Kidney (tissue), 22 donors: Measurements from ENCODE around the gene CHODL. TPM values are rescaled to one million over a fixed set of nuclear protein-coding genes. Genes with fewer than 3 reads are reported as not detected.

Source experiments
- DNase-seq, 5 donors: peaks; one replicate each; pipeline ENCODE4 v3.0.0-alpha.2; 2013 to 2020
- FAIRE-seq: peaks from 2 replicates; lab custom pipeline; 2012; peaks lifted over from hg19 to GRCh38; lab: Jason Lieb, UNC
- H3K27ac ChIP-seq, 2 donors: one replicate each; pipeline ENCODE4 v1.7.0; 2013; ENCODE audit warnings: low read depth in 2 of 2, low read length in 2 of 2, inconsistent platforms in 1 of 2
- H3K27me3 ChIP-seq: one replicate; pipeline ENCODE4 v1.7.1; 2013; ENCODE audit warnings: low read length, inconsistent platforms; ENCODE audit not compliant: control insufficient read depth, insufficient read depth
- H3K36me3 ChIP-seq, 3 donors: one replicate each; pipeline versions ENCODE4 v1.7.0 to v1.7.1; 2013; ENCODE audit warnings: low read length in 3 of 3, control low read depth in 1 of 3, inconsistent platforms in 1 of 3; ENCODE audit not compliant: insufficient read depth in 3 of 3, control insufficient read depth in 2 of 3
- H3K4me1 ChIP-seq, 3 donors: one replicate each; pipeline versions ENCODE4 v1.7.0 to v1.7.1; 2013; ENCODE audit warnings: low read length in 3 of 3, inconsistent platforms in 1 of 3, low read depth in 1 of 3; ENCODE audit not compliant: control insufficient read depth in 2 of 3, insufficient read depth in 2 of 3
- H3K4me3 ChIP-seq, 3 donors: one replicate each; pipeline versions ENCODE4 v1.7.0 to v1.8.1; 2013; ENCODE audit warnings: low read length in 3 of 3, control low read depth in 1 of 3, inconsistent platforms in 1 of 3
- H3K9ac ChIP-seq, 3 donors: one replicate each; pipeline versions ENCODE4 v1.7.0 to v1.7.1; 2013; ENCODE audit warnings: low read length in 3 of 3, control low read depth in 1 of 3, inconsistent platforms in 1 of 3
- H3K9me3 ChIP-seq, 3 donors: one replicate each; pipeline versions ENCODE4 v1.7.0 to v1.7.1; 2013; ENCODE audit warnings: low read length in 3 of 3, control low read depth in 1 of 3, inconsistent platforms in 1 of 3; ENCODE audit not compliant: control insufficient read depth in 2 of 3, insufficient read depth in 1 of 3
- intact Hi-C: fragments of 100-400 bp; cut with DNase I; formaldehyde crosslinking; loops from one replicate; pipeline ENCODE4 v1.11.1; 2022
- long read RNA-seq, 10 donors: library from polyadenylated mRNA in 1 of 10; unstranded in 1 of 10; transcript quantifications; one replicate each; pipeline ENCODE4 v2.0.0 and lab custom pipeline, GENCODE V29; 2021 to 2026
- polyA plus RNA-seq: library from polyadenylated mRNA; stranded (reverse); fragments of 350-450 nt; fragmentation: Illumina TruSeq; extraction: RNeasy Lipid Tissue Mini Kit (QIAGEN cat#74804); gene quantifications from one replicate; pipeline ENCODE4 v1.2.3, GENCODE V29; 2014; ENCODE audit warnings: low read depth, low replicate concordance; ENCODE audit not compliant: insufficient read depth
- total RNA-seq: library from RNA; stranded (reverse); fragmentation: NEBNext Ultra II Directional; extraction: Animal tissue kit (Norgen Biotek cat#: 25700); gene quantifications from one replicate; pipeline ENCODE4 v1.2.1, GENCODE V29; 2021
- TF ChIP-seq, protein P1 (sequence below): IDR thresholded peaks from 3 replicates; pipeline ENCODE4 v1.5.1; 2012; ENCODE audit warnings: mild to moderate bottlenecking, moderate library complexity, borderline replicate concordance; ENCODE audit not compliant: insufficient read depth; ENCODE audit errors: extremely low read depth
- donor health status: control.
- donor health status: control.
- donor health status: control.
- donor health status: control.
- donor health status: control.
- donor health status: DM: yes; HTN: yes; CAD: no.
- donor health status: Normal renal cell carcinoma (clear cell type).

Gene CHODL
- 2.0 TPM for total RNA-seq
- 1.8 TPM for polyA plus RNA-seq
- long read RNA-seq, donor 1, transcript CHODL-201 (6 exons, 2,548 nt), result major isoform, 12 of 12 reads
- long read RNA-seq, donor 1, partial matches to known transcripts, result 0 of 12 reads
- long read RNA-seq, donor 1, other reads (novel, unspliced or antisense), result 0 of 12 reads
- long read RNA-seq, donor 2, transcript CHODL-201 (6 exons, 2,548 nt), result major isoform, 13 of 13 reads
- long read RNA-seq, donor 2, partial matches to known transcripts, result 0 of 13 reads
- long read RNA-seq, donor 2, other reads (novel, unspliced or antisense), result 0 of 13 reads
- long read RNA-seq, donor 3, transcript CHODL-201 (6 exons, 2,548 nt), result major isoform, 27 of 27 reads
- long read RNA-seq, donor 3, partial matches to known transcripts, result 0 of 27 reads
- long read RNA-seq, donor 3, other reads (novel, unspliced or antisense), result 0 of 27 reads
- long read RNA-seq, donor 4, transcript CHODL-201 (6 exons, 2,548 nt), result major isoform, 17 of 17 reads
- long read RNA-seq, donor 4, partial matches to known transcripts, result 0 of 17 reads
- long read RNA-seq, donor 4, other reads (novel, unspliced or antisense), result 0 of 17 reads
- long read RNA-seq, donor 5, result 0 reads
- long read RNA-seq, donor 6, transcript CHODL-201 (6 exons, 2,548 nt), result major isoform, 24 of 24 reads
- long read RNA-seq, donor 6, partial matches to known transcripts, result 0 of 24 reads
- long read RNA-seq, donor 6, other reads (novel, unspliced or antisense), result 0 of 24 reads
- long read RNA-seq, donor 7, partial matches to known transcripts, result 0 of 6 reads
- long read RNA-seq, donor 7, other reads (novel, unspliced or antisense), result 2 of 6 reads
- long read RNA-seq, donor 8, transcript CHODL-201 (6 exons, 2,548 nt), result major isoform, 18 of 29 reads
- long read RNA-seq, donor 8, partial matches to known transcripts, result 11 of 29 reads
- long read RNA-seq, donor 8, other reads (novel, unspliced or antisense), result 0 of 29 reads
- long read RNA-seq, donor 9, transcript CHODL-201 (6 exons, 2,548 nt), result major isoform, 16 of 16 reads
- long read RNA-seq, donor 9, partial matches to known transcripts, result 0 of 16 reads
- long read RNA-seq, donor 9, other reads (novel, unspliced or antisense), result 0 of 16 reads
- long read RNA-seq, donor 10, transcript CHODL-201 (6 exons, 2,548 nt), result major isoform, 26 of 32 reads
- long read RNA-seq, donor 10, partial matches to known transcripts, result 6 of 32 reads
- long read RNA-seq, donor 10, other reads (novel, unspliced or antisense), result 0 of 32 reads

DNA sequence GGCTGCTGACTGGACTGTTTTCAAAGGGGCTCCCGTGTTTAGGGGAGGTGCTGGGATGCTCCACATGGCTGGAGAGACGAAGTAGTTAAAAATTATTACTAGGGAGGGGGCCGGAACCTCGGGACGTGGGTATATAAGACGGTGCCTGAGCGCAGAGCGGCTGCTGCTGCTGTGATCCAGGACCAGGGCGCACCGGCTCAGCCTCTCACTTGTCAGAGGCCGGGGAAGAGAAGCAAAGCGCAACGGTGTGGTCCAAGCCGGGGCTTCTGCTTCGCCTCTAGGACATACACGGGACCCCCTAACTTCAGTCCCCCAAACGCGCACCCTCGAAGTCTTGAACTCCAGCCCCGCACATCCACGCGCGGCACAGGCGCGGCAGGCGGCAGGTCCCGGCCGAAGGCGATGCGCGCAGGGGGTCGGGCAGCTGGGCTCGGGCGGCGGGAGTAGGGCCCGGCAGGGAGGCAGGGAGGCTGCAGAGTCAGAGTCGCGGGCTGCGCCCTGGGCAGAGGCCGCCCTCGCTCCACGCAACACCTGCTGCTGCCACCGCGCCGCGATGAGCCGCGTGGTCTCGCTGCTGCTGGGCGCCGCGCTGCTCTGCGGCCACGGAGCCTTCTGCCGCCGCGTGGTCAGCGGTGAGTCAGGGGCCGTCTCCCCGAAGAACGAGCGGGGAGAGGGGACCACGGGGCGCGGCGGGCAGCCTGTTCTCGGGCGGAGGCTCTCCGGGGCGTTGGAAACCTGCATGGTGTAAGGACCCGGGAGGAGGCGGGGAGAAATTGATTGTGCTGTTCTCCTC lies at the start of gene CHODL:
CHODL (plus strand) TSS at position 163 of the 793 bp plus-strand sequence; CDS start at position 554, 391 bp downstream.
- peak; percentile 33 to 76 (median 55) for DNase-seq
- FAIRE-seq, result no peak
- intact Hi-C loops, result no loop called here
- Histone ChIP-seq H3K9me3 (no peaks in the 10 kb centered on the region), H3K27ac (no peak within 1 kb of the TSS), H3K27me3 (no peaks in the 10 kb centered on the region), H3K9ac (peak within 1 kb of the TSS in 1 of 3 donors; percentile 34), H3K36me3 (no peaks in the 10 kb centered on the region), H3K4me3 (peak within 1 kb of the TSS; percentile 48 to 60 (median 59)), H3K4me1 (peaks cover 0 to 3% (median 0%) of the 10 kb centered on the region in 3 donors)
- TF ChIP-seq, protein P1, sequence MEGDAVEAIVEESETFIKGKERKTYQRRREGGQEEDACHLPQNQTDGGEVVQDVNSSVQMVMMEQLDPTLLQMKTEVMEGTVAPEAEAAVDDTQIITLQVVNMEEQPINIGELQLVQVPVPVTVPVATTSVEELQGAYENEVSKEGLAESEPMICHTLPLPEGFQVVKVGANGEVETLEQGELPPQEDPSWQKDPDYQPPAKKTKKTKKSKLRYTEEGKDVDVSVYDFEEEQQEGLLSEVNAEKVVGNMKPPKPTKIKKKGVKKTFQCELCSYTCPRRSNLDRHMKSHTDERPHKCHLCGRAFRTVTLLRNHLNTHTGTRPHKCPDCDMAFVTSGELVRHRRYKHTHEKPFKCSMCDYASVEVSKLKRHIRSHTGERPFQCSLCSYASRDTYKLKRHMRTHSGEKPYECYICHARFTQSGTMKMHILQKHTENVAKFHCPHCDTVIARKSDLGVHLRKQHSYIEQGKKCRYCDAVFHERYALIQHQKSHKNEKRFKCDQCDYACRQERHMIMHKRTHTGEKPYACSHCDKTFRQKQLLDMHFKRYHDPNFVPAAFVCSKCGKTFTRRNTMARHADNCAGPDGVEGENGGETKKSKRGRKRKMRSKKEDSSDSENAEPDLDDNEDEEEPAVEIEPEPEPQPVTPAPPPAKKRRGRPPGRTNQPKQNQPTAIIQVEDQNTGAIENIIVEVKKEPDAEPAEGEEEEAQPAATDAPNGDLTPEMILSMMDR, result no peak

DNA sequence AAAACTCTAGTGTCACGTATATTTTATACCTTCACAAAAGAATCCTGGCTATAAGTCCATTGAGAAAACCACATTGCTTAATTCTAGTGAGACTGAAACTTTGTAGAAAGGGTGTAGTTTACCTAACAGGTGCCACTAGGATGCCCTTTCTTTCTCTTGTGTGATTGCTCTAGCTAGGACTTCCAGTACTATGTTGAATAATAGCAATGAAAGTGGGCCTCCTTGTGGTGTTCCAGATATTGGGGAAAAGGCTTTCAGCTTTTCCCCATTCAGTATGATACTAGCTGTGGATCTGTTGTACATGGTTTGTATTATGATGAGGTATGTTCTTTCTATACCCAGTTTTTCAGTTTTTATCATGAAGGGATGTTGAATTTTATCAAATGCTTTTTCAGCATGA lies 39.7 kb upstream of the CHODL start:
- intact Hi-C loops, result no loop called here
- Histone ChIP-seq H3K4me1 (no peaks in the 10 kb centered on the region), H3K9me3 (no peaks in the 10 kb centered on the region), H3K27ac (no peak overlapping the region), H3K36me3 (no peaks in the 10 kb centered on the region), H3K27me3 (no peaks in the 10 kb centered on the region), H3K9ac (no peak overlapping the region), H3K4me3 (no peak overlapping the region)
- TF ChIP-seq, protein P1, result no peak
- no peak for DNase-seq
- FAIRE-seq, result no peak

GRCh38 chr21:18218331-18218730 lies 26.3 kb upstream of the CHODL start:
- TF ChIP-seq, protein P1, result no peak
- FAIRE-seq, result no peak
- no peak for DNase-seq
- intact Hi-C loops, result no loop called here
- H3K4me3 ChIP-seq, result no peak overlapping the region
- no peaks in the 10 kb centered on the region for H3K27me3 ChIP-seq
- H3K36me3 ChIP-seq, result no peaks in the 10 kb centered on the region
- no peak overlapping the region for H3K9ac ChIP-seq
- H3K9me3 ChIP-seq, result peaks cover 0 to 7% (median 0%) of the 10 kb centered on the region in 3 donors
- H3K4me1 ChIP-seq, result no peaks in the 10 kb centered on the region
- no peak overlapping the region for H3K27ac ChIP-seq
